Smooth muscle cell of bladder (primary cell): ENCODE results near the gene TRIM43B. TPM values are rescaled to one million over a fixed set of nuclear protein-coding genes. Genes with fewer than 3 reads are reported as not detected.

Experiments used
- total RNA-seq: library from RNA; depleted of rRNA; stranded (reverse); fragments of >200 nt; gene quantifications from 2 replicates; pipeline ENCODE4 v1.2.3, GENCODE V29; 2014

The TRIM43B gene
- not detected in 2 replicates for total RNA-seq

DNA sequence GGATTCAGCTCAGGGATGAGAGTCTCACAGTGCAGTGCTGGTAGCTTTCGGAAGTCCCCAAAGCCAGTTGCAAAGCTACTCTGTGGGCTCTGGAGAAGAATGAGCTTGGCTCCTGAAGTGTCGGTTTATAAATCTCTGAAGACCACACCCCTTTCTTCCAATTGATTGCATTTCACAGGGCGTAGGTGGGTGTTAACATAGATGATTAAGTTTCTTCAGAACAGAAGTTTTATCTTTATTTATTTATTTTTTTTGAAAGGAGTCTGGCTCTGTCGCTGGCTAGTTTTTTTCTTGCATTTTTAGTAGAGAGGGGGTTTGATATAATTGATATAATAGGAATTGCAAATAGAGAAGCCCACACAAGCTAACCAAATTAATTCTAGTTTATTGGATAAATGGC, at the start of gene TRIM43B:
Gene TRIM43B (minus strand): TSS at position 101 of the 400 bp plus-strand sequence. CDS start 2,040 bp downstream, outside the sequence.

Other genes starting within 250 kb of the TRIM43B start
- gene PROM2, start 210.3 kb downstream of the TRIM43B start, total RNA-seq = 0.14 and 0.28 TPM in 2 replicates
- gene KCNIP3, start 187.4 kb downstream of the TRIM43B start, total RNA-seq = 0.57 and 1.0 TPM in 2 replicates
- gene FAHD2A, start 82.0 kb downstream of the TRIM43B start, total RNA-seq = 20.8 and 22.1 TPM in 2 replicates
- gene TRIM43, start 107.2 kb upstream of the TRIM43B start, total RNA-seq = not detected in 2 replicates